ENCODE measurements around the gene OR2A1. TPM values are rescaled to one million over a fixed set of nuclear protein-coding genes. Genes with fewer than 3 reads are reported as not detected.

The OR2A1 gene, protein sequence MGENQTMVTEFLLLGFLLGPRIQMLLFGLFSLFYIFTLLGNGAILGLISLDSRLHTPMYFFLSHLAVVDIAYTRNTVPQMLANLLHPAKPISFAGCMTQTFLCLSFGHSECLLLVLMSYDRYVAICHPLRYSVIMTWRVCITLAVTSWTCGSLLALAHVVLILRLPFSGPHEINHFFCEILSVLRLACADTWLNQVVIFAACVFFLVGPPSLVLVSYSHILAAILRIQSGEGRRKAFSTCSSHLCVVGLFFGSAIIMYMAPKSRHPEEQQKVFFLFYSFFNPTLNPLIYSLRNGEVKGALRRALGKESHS
- not detected in 5 replicates for total RNA-seq (2022; extraction: Qiagen RNA extraction; ENCODE audit: low read depth)

DNA sequence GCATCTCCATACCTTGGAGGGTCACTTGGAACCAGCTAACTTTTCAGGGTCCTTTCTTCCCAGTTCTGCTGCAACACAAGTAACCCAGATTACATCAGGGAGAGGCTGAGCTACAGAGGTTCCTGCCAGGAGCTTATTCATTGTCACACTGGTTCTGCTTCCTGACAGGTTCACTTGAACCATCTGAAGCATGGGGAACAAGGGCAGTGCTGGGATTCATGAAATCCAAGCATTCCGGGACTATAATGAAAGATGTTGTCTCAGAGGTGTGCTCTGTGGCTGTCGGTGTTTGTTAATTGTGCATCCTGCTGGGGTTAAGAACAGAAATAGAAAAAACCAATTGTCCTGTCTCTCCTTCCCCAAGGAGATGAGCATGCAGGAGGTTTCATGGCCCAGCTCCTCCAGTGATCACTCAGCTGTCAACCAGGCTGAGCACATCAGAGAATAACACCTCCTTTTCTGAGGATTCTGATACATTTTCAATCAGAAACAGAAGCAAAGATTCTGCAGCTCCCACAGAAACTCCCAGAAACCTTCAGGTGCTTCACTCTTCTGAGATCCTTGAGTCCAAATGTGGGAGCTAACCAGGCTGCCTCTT is at the start of gene OR2A1:
Gene OR2A1, plus strand, starts transcription at position 548 of the 598 bp plus-strand sequence. CDS start 5,706 bp downstream, outside the sequence.

GRCh38 chr7:144264692-144265091 is 47.5 kb upstream of the OR2A1 start, which contains the start of gene OR2A7:
Gene OR2A7 (minus strand): TSS chr7:144264792. CDS start chr7:144259628, 5,164 bp downstream.

DNA sequence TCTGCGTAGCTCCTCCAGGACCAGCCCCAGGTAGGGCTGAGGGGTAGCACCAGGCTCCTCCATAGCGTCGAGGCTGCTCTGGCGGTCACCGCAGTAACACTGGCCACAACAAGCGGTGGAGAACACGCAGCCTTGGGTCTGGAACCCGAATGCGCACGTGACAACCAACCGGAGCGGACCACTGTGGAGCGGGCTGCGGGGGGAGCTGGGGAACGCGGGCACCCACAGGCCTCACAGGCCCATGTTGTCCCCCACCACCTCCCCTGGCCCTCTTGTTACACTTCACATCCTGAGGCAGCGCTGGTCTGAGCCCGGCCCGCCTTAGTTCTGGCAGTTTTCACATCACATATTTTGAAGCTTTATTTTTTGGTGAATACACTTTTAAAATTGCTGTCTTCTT is 43.0 kb upstream of the OR2A1 start, which contains the start of gene CTAGE8:
Gene CTAGE8, minus strand, starts transcription at position 101 of the 400 bp plus-strand sequence. Its CDS starts 38 bp downstream, at position 63.

GRCh38 chr7:144355176-144355822 is 43.1 kb downstream of the OR2A1 start, which contains the start of gene ARHGEF5:
Gene ARHGEF5 (plus strand): TSS chr7:144355402. CDS start chr7:144362670, 7,268 bp downstream.

Other genes with a start within 250 kb of the OR2A1 start
- gene OR2A25, start 242.6 kb upstream of the OR2A1 start, total RNA-seq (2022; extraction: Qiagen RNA extraction; ENCODE audit: low read depth): not detected in 5 replicates
- not detected in 5 replicates for gene OR2A12, start 226.1 kb upstream of the OR2A1 start, total RNA-seq (2022; extraction: Qiagen RNA extraction; ENCODE audit: low read depth)
- gene OR2A2, start 202.8 kb upstream of the OR2A1 start, total RNA-seq (2022; extraction: Qiagen RNA extraction; ENCODE audit: low read depth): not detected in 5 replicates
- gene OR2A14, start 189.2 kb upstream of the OR2A1 start, total RNA-seq (2022; extraction: Qiagen RNA extraction; ENCODE audit: low read depth): not detected in 5 replicates
- gene CTAGE4, start 129.0 kb upstream of the OR2A1 start, total RNA-seq (2022; extraction: Qiagen RNA extraction; ENCODE audit: low read depth): not detected in 5 replicates
- gene ARHGEF35, start 116.6 kb upstream of the OR2A1 start, total RNA-seq (2022; extraction: Qiagen RNA extraction; ENCODE audit: low read depth): 0.15 to 0.51 TPM (median 0.33 TPM) in 5 replicates
- gene OR2A42, start 72.8 kb upstream of the OR2A1 start, total RNA-seq (2022; extraction: Qiagen RNA extraction; ENCODE audit: low read depth): not detected in 5 replicates
- not detected in 5 replicates for gene OR2A7, start 47.6 kb upstream of the OR2A1 start, total RNA-seq (2022; extraction: Qiagen RNA extraction; ENCODE audit: low read depth)
- not detected in 5 replicates for gene CTAGE8, start 43.1 kb upstream of the OR2A1 start, total RNA-seq (2022; extraction: Qiagen RNA extraction; ENCODE audit: low read depth)
- 1.6 to 2.7 TPM (median 2.5 TPM) in 5 replicates for gene ARHGEF5, start 43.0 kb downstream of the OR2A1 start, total RNA-seq (2022; extraction: Qiagen RNA extraction; ENCODE audit: low read depth)
- gene NOBOX, start 91.3 kb downstream of the OR2A1 start, total RNA-seq (2022; extraction: Qiagen RNA extraction; ENCODE audit: low read depth): not detected in 5 replicates